Hippocampal formation (tissue), 2 donors: ENCODE data around the gene FOXA2.
"Not testable (repeated sequence)": the region's sequence is repeated elsewhere in the genome, so short reads cannot be mapped to it uniquely, and the experiment has no call there.

ENCODE experiments used
- DNase-seq, 2 donors: peaks; one replicate each; lab custom pipeline; 2025; lab: John Stamatoyannopoulos, UW

FOXA2 gene

DNA sequence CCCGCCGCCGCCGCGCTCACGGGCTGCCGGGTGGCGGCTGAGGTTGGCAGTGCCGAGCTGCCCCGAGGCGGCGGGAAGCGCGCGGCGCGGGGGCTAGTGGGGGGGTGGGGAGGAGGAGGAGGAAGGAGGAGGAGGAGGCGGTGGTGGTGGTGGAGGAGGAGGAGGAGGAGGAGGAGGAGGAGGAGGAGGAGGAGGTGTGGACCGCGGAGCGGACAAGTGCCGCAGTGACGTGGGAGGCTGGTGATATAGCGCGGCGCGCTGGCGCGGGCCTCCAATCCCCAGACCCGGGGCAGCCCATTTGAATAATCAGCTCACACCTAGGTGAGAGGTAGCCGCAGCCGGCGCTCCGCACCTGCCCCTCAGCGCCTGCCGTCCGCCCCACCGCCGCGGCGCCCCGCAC is at the start of gene FOXA2:
TSS of gene FOXA2 (minus strand) at position 51 of the 400 bp plus-strand sequence. CDS start 294 bp downstream, outside the sequence.
- no peak for DNase-seq

DNA sequence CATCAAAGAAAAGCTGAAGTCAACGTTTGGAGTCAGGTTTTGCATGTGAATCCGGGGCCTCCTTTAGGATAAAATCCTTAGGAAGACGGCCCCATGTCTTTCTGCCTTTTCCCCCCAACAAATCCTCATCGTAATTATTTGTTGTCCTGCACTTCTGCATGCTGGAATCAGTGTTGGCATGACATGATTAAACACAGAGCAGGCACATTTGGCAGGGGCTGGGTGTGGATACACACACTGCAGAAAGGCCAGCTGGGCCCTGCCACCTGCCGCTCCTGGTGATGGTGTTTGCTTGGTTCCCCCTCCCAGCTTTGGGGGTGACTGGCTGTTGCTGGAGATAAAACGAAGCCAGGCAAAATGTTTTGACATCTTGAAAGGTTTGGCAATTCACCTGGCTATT is 46.3 kb upstream of the FOXA2 start:
- DNase-seq = no peak

DNA sequence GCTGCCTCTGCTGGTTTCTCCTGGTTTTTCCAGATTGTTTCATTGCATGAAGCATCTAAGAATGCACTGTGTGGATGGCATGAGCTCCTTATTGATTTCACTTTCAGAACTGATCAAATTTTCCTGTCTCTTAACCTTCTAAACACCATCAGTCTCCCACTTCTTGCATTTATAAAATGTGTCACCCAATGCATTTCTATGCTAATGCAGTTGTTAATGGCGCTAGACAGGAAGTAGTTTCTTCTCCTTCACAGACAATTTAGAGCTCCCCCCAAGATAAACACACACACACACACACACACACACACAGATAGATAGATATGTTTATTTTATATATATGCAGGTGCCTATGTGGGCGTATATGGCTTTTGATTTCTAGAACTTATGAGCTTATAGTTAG is 45.6 kb upstream of the FOXA2 start:
- DNase-seq = no peak

DNA sequence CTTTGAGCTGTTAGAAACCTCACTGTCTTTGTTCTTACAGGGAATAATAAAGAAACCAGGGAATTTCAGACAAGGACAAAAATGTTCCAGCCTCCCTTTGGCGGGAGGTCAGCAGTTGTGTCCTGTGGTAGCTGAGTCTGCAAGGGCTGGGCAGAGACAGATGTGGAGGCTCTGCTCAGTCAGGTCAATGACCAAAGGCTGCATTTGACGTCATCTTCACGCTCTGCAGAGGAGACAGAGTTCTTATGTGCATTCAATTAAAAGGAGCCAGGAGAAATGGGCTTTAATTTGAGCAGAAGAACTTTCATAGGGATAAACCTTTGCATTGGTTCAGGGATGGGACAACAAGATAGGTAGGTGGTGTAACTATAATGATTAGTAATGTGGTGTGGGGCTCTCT is 45.1 kb upstream of the FOXA2 start:
- no peak for DNase-seq

DNA sequence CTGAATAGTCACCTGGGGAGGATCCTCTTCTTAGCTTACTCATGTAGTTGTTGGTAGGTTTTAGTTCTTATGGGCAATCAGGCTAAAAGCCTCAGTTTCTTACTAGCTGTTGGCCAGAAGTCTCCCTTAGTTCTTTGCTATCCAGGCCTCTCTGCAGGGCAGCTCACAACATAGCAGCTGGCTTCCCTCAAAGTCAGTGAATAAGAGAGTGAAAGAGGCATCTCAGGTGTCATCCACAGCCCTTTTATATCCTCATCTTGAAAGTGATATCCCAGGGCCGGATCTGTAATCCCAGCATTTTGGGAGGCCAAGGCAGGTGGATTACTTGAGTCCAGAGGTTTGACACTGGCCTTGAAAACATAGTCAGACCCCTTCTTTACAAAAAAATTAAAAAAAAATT is 42.1 kb upstream of the FOXA2 start:
- DNase-seq = no peak

DNA sequence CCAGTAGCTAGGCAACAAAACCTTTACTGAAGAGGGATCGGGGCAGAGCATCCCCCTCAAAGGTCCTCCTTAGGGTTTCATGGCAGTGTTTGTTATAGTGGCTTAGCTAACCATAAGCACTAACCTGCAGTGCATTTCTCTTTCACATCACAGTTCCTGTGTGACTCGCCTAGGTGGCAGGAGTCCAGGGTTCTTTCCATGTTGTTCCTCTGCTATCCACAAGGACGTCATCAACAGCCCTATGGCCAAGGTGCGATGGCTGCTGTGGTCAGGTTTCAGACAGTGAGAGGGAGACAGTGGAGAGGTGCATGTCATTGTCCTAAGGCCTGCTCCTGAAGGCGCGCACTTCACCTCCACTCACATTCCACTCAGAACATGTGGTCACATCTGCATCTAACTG is 38.8 kb upstream of the FOXA2 start:
- no peak for DNase-seq

DNA sequence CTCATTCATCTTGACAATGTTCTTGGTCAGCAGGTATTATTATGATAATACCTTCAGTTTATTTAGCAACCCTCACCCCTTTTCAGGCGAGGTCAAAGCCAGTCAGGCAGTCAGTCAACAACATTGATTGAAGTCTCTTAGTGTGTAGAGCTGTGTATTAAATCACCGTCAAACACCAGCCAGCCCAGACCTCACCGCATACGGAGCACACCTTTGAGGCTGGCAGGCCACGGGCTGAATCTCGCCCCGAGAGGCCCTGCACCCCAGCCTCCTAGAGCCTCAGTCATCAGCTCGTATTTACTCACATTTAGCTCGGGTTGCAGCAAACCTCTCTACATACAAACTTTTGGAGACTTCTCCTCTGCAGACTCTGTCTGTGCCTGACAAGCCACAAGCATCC is 36.0 kb upstream of the FOXA2 start:
- no peak for DNase-seq

DNA sequence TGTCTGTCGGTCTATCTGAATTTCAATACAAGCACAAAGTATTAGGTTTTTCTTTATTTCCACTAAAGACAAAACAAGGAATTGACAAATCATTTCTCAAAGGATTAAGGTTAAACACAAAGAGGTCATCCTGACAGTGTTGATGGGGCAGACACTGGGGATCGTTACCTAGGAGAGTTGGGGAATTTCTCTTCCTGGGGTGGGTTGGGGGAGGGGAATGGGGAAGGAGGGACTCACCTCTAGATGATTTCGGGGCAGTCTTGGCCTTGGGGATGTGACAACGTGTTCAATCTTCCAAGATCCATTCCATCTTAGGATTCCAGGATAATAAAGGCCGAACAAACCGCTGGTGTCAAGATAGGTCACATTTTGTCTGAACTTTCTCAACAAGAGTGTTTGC is 35.4 kb upstream of the FOXA2 start:
- DNase-seq = no peak

DNA sequence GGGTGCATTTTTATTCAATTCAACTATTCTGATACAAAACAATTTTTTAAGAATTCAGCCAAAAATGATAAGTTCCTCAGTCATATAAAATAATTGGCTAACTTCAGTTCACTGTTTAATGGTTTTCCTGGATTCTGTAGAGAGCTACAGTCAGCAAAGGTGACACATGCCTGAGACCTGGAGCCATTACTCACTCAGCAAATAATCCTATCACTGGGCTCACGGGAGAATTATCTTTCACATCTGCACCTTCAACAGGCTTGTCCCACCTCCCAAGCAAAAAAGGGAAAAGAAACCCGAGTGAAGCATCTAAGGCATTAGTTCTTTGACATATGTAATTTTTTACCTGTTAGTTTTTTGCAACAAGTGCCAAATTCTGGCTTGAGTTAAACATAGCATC is 34.9 kb upstream of the FOXA2 start:
- no peak for DNase-seq

DNA sequence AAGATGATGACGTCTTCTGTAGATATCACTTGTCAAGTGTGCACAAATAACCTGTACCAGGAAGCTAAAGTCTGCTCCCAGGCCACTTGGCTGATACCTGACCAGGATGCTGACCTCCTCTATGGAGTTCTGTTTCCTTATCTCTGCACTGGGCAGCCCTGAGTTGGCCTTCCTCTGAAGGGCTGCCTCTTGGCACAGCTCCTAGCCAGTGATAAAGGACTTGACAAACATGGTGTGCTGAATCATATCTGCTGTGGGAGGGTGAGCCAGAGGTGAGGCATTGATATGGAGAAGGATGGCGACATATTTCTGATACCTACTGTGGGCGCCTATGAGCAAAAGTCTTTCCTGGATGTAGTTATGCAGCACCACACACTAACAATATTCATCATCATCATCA is 32.8 kb upstream of the FOXA2 start:
- no peak for DNase-seq

DNA sequence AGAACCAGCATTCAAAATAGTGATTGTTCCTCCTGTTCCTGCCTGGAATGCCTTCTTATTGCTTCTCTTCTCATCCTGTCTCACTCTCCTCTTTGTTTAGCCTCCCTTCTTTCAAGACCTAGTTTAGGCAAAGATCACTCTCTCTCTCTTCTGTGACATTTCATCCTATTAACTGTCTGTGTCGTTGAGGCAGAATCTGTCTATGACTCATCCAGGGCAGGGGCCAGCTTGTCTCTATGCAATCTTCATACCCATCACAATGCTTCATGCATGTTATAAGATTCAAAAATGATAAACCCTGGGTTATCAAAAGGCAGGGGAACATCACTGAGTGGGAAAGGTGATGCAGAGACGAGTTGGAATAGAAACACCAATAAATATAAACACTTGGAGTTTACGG is 32.2 kb upstream of the FOXA2 start:
- no peak for DNase-seq

DNA sequence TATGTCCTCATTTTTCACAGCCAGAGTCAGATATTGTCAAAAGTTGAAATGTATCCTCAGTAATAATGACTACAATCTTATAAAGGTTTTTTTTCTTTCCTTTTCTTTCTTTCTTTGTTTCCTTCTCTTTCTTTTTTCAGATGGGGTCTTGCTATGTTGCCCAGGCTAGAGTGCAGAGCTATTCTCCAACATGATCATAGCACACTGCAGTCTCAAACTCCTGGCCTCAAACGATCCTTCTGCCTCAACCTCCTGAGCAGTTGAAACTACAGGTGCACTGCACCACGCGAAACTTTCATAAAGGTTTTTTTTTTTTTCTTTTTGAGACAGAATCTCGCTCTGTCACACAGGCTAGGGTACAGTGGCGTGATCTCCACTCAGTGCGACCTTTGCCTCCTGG is 31.1 kb upstream of the FOXA2 start:
- DNase-seq = no peak

DNA sequence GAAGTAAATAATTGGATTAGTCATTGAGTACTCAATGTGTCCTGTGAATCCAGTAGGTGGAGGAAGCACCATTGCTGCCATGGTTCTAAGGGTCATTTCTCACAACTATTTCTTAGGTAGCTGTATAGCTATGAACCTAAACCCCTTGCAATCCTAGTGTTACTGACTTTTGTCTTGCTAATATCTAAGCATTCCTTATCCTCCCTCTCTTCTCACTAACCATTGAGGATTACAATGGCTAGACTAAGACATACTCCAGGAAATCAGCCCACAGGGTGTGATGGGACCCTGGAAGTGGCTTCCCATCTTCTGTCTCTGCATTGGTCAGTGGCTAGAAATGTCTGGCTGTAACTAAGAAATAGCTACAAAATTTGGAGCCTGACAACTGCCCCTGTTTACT is 27.3 kb upstream of the FOXA2 start:
- DNase-seq = no peak

DNA sequence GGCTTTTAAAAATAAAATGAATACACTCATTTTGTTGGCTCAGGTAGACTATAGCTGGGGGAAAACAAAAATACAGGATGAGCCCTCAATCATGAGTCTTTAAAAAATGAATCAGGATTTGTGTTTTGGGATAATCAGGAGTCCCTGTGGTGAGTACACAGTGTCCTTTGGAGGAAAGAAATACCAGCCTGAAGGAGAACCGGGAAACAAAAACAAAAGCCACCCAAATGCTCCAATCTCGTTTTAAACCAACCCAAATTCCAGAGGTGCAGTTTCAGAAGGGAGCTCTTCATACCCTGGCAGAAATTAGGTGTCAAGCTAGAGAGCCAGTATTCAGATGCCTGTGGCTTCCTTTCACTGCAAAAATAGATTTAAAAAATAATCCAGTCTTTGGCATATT is 23.3 kb upstream of the FOXA2 start:
- no peak for DNase-seq

DNA sequence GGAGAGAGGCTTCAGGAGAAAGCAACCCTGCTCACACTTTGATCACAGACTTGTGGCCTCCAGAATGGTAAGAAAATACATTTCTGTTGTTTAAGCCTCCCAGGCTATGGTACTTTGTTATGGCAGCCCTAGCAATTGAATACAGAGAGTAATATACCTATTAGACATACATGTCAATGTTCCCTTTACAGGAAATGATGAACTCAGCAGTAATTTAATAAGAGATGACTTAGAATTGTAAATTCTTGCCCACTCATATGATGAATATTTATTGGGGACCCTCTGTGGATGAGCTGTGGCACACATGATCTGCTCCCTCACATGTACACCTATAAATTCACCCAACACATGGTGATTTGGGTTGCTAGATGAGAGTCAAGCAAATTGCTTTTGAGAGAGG is 20.4 kb upstream of the FOXA2 start:
- no peak for DNase-seq

DNA sequence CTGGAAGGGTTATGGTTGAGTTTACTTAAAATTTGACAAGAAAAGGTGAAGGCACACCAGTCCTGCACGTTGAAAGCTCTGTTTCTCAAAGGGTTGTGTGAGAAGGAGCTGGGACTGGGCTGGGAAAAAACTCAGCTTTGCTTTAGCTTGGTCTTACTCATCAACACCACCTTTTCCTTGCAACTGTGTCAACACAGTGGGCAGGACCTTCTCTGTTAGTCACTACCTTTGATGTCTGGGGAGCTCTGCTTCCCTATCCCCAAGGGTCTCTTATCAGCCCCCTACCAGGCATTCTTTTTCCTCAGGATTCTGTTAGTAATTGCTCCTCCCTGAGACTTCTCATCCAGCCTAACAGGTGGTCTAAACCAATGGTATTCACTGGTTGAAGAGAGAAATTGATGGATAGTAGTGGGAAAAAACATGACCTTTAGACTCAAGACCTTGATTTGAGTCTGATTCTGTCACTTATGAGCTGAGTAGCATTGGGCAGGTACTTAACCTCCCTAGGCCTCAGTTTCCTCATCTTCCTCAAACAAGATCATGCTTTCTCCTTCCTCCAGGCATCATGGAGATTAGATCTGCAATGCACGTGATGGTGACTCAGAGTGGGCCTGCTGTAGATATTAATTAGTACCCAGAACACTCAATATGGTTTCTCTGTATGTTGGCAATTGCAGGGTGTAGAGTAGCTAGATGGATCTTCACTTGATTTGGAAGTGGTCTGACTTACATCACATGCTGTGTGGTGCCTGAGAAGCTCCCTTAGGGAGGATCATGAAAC is 17.2 kb upstream of the FOXA2 start:
- no peak for DNase-seq

DNA sequence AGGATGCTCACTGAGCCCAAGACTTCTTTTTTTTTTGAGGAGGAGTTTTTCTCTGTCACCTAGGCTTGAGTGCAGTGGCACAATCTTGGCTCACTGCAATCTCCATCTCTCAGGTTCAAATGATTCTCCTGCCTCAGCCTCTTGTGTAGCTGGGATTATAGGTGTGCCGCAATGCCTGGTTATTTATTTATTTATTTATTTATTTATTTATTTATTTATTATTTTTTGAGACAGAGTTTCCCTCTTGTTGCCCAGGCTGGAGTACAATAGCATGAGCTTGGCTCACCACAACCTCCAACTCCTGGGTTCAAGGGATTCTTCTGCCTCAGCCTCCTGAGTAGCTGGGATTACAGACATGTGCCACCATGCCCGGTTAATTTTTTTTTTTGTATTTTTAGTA is 14.9 kb upstream of the FOXA2 start:
- not testable (repeated sequence) for DNase-seq

DNA sequence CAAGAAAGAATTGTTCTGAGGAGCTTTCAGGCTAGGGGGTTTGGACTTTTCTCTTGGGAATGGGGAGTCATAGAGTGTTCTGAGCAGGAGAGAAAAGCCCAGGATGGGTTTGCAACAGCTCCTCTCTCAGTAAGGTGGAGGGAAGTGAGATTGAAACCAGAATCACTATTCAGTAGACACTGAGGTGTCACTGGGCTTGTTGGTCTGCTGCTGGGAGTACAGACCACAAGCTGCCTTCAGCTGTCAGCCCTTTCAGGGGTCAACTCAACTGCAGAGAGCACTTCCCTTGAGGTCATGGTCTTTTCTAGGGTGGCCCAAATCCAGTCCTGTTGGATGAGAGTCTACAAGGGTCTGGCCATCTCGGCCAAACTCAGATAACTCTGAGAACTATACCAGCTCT is 12.9 kb upstream of the FOXA2 start:
- no peak for DNase-seq

DNA sequence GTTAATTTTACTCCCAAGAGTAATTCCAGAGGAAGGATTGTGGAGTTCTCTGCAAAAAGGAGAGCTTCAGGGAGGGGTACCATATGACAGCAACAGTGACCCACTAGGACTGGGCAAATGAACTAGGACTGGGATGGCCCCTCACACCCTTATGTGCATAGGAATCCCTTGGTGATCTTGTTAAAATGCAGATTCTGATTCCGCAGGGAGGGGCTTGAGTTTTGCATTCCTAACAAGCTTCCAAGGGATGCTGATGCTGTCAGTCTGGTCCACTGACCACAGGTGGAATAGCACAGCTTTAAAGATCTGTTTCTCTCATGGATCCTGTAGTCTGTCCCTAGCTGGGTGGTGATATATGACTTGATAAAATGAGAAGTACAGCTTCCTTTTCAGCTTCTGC is 6.3 kb upstream of the FOXA2 start:
- no peak for DNase-seq

DNA sequence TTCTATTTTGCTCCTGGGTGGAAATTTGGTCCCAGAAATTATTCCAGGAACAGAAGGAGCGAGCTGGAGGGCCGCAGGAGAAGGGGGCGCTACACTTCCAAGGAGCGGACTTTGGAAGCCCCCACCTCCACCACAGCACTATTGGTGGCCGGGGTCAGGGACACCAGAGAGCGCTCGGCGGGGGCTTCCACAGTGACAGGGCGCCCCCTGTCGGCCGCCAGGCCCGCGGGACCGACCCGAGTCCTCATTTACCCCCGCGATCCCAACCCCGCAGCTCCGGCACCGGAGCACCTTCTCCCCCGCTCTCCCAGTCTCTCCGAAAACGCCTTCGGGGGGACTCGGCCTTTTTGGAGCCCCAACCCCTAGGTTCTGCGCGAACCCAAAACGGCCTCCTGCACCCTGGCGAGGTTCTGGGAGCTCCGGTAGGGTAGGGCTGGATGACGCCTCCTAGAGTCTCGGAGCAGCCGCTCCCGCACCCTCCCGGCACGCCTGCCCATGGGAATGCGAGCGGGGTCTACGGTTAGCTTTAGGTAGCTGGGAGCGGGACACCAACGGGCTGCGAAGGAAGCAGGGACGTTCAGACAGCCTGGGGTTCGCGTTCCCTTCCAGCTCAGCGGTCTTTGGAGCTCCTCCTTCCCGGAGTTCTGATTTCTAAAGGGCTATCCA is 2.4 kb upstream of the FOXA2 start:
- DNase-seq = peak in 1 of 2 donors; percentile 13

DNA sequence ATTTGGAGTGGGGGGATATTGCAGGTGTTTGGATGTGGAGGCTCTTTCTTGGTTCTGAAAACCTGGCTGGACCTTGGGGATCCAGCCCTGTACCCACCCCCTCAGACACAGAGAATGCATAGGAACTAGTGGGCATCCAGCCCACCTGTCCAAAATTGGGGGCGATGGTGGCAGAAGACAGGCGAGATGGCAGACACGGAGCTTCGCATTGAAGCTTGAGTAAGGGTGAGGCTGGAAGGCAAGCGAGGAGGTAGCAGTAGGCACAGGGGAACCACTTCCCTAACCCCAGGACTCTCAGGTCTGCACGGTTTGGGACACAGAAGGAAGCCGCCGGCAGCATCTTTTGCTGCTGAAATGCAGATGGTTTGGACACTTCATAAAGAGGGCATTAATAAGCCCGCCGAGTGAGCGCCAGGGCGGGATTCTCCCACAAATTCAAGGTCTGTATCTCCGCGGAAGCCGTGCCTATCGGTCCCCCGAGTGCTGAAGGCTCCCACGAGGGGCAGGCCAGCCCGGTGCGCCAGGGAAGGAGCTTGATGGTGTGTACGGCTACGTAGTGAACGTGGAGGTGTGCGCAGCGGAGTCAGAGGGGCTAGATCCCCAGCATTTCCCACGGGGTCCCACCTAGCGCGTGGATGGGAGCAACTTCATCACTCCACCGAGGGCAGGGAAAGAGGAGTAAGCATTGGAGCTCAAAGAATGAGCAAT is 1.6 kb upstream of the FOXA2 start:
- DNase-seq = no peak

DNA sequence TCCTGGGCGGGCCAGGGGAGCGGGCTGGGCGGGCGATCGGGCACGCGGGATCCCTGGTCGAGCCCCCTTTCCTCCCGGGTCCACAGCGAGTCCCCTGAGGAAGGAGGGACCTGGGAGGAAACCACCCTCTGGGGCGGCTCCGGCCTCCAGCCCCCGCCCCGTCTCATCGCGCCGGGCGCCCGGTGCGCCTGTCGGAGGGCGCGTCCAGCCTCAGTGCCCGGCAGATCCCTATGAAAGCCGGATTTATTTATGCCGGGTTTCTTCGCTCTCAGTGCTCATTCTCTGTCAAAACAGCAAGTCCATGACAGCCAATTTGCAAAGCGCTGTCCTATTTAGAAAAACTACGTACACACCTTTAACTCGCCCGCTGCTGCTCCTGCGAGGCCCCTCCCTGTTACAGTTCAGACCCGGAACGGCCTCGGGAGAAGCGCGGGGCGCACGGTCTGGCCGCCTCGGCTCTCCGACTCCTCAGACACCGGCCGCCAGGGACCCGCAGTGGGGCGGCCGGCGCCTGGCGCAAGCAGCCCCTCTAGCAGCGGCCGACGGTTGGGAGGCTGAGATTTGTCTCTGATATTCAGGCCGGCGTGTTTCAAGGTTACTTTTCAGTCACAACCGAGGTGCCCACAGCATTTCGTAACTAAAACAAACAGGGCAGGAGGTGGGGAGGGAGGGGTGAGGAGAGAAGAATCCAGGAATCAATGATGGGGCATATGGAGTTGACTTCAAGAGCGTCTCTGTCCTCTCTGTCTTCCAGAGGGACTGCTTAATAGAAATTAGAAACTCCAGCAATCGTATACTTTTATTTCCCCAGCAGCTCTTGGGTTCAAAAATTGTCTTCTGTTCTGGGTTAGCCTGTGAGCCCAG is 782 bp upstream of the FOXA2 start:
- DNase-seq = no peak
